Neural cell (in vitro differentiated cells): ENCODE results near the gene RYR2. TPM values are rescaled to one million over a fixed set of nuclear protein-coding genes. Genes with fewer than 3 reads are reported as not detected.

Source experiments
- H2AFZ ChIP-seq: fragments of 200-600, 300-800 bp; sonication (generic), shearing (Covaris generic); 2 replicates; pipeline ENCODE4 v1.6.0; 2014; ENCODE audit warnings: low read depth, mild to moderate bottlenecking, antibody characterized with exemption, low read length, moderate library complexity
- H3F3A ChIP-seq: fragments of 200-600 bp; shearing (Covaris generic); 2 replicates; pipeline ENCODE4 v1.6.1; 2016; ENCODE audit warnings: mild to moderate bottlenecking, moderate library complexity, mixed read lengths, antibody characterized with exemption, low read length; ENCODE audit not compliant: insufficient read depth, poor library complexity, severe bottlenecking
- H3K27ac ChIP-seq: fragments of 200-600, 300-800 bp; sonication (generic), shearing (Covaris generic); 2 replicates; pipeline ENCODE4 v1.5.1; 2014; ENCODE audit warnings: mild to moderate bottlenecking, low read length, moderate library complexity
- H3K27me3 ChIP-seq: fragments of 300-800, 200-600 bp; sonication (generic), shearing (Covaris generic); 2 replicates; pipeline ENCODE4 v1.6.0; 2014; ENCODE audit warnings: mild to moderate bottlenecking, low read depth, low read length, moderate library complexity; ENCODE audit not compliant: insufficient read depth
- H3K36me3 ChIP-seq: fragments of 300-800, 200-600 bp; sonication (generic), shearing (Covaris generic); 2 replicates; pipeline ENCODE4 v1.5.1; 2014; ENCODE audit warnings: mild to moderate bottlenecking, antibody characterized with exemption, low read length, moderate library complexity; ENCODE audit not compliant: insufficient read depth
- H3K4me2 ChIP-seq: fragments of 300-800, 200-600 bp; sonication (generic), shearing (Covaris generic); 2 replicates; pipeline ENCODE4 v1.6.0; 2014; ENCODE audit warnings: mild to moderate bottlenecking, low read length
- H3K4me3 ChIP-seq: fragments of 300-800, 200-600 bp; sonication (generic), shearing (Covaris generic); 2 replicates; pipeline ENCODE4 v1.5.1; 2014; ENCODE audit warnings: mild to moderate bottlenecking, low read length, moderate library complexity
- H3K79me2 ChIP-seq: fragments of 200-600 bp; shearing (Covaris generic); replicated peaks from 2 replicates; pipeline ENCODE4 v1.6.0; 2014; ENCODE audit warnings: mild to moderate bottlenecking, low read length, moderate library complexity; ENCODE audit not compliant: insufficient read depth
- H3K9ac ChIP-seq: fragments of 300-800, 200-600 bp; sonication (generic), shearing (Covaris generic); 2 replicates; pipeline ENCODE4 v1.6.1; 2016; ENCODE audit warnings: mild to moderate bottlenecking, low read length, mixed read lengths
- H3K9me2 ChIP-seq: fragments of 200-600 bp; shearing (Covaris generic); 2 replicates; pipeline ENCODE4 v1.6.1; 2016; ENCODE audit warnings: mild to moderate bottlenecking, low read length, mixed read lengths; ENCODE audit not compliant: insufficient read depth
- H3K9me3 ChIP-seq: fragments of 200-600, 300-800 bp; sonication (generic), shearing (Covaris generic); 2 replicates; pipeline ENCODE4 v1.6.1; 2016; ENCODE audit warnings: mild to moderate bottlenecking, mixed run types, low read length, moderate library complexity, mixed read lengths
- H4K20me1 ChIP-seq: fragments of 200-600 bp; shearing (Covaris generic); 2 replicates; pipeline ENCODE4 v1.6.1; 2016; ENCODE audit warnings: mild to moderate bottlenecking, mixed run types; ENCODE audit not compliant: insufficient read depth
- CTCF ChIP-seq: fragments of 450-650 bp; IDR thresholded peaks from 2 replicates; pipeline ENCODE4 v1.5.1; 2014; ENCODE audit warnings: antibody characterized with exemption, mild to moderate bottlenecking, moderate library complexity; ENCODE audit not compliant: poor library complexity, severe bottlenecking
- EP300 ChIP-seq: fragments of 450-650 bp; conservative IDR thresholded peaks from 2 replicates; pipeline ENCODE4 v1.6.1; 2014; ENCODE audit warnings: antibody characterized with exemption, mild to moderate bottlenecking, moderate library complexity; ENCODE audit not compliant: poor library complexity, severe bottlenecking
- EZH2 ChIP-seq: fragments of 200-600, 300-800 bp; shearing (Covaris generic), sonication (generic); IDR thresholded peaks from 2 replicates; pipeline ENCODE4 v1.6.1; 2014; ENCODE audit warnings: antibody characterized with exemption, low read length, borderline replicate concordance, mild to moderate bottlenecking; ENCODE audit not compliant: insufficient read depth, poor library complexity, severe bottlenecking
- MXI1 ChIP-seq: fragments of 450-650 bp; conservative IDR thresholded peaks from 2 replicates; pipeline ENCODE4 v1.6.1; 2014; ENCODE audit warnings: antibody characterized with exemption, mild to moderate bottlenecking; ENCODE audit not compliant: poor library complexity, severe bottlenecking
- POLR2AphosphoS5 ChIP-seq: IDR thresholded peaks from 2 replicates; pipeline ENCODE4 v1.6.1; 2012
- RAD21 ChIP-seq: fragments of 450-650 bp; conservative IDR thresholded peaks from 2 replicates; pipeline ENCODE4 v1.6.1; 2014; ENCODE audit warnings: antibody characterized with exemption, mild to moderate bottlenecking, moderate library complexity
- REST ChIP-seq: IDR thresholded peaks from 2 replicates; pipeline ENCODE4 v1.6.1; 2012; ENCODE audit warnings: borderline replicate concordance
- SMC3 ChIP-seq: fragments of 450-650 bp; conservative IDR thresholded peaks from 2 replicates; pipeline ENCODE4 v1.6.1; 2014; ENCODE audit warnings: antibody characterized with exemption, mild to moderate bottlenecking, moderate library complexity; ENCODE audit not compliant: poor library complexity
- TAF1 ChIP-seq: IDR thresholded peaks from 2 replicates; pipeline ENCODE4 v1.6.1; 2012; ENCODE audit warnings: low read depth
- polyA plus RNA-seq: library from polyadenylated mRNA; depleted of rRNA; stranded (reverse); fragments of >200 nt; gene quantifications from 2 replicates; pipeline ENCODE4 v1.2.3, GENCODE V29; 2014

The RYR2 gene
- polyA plus RNA-seq, 1 donor from 2014 or later = 3.8 TPM

DNA sequence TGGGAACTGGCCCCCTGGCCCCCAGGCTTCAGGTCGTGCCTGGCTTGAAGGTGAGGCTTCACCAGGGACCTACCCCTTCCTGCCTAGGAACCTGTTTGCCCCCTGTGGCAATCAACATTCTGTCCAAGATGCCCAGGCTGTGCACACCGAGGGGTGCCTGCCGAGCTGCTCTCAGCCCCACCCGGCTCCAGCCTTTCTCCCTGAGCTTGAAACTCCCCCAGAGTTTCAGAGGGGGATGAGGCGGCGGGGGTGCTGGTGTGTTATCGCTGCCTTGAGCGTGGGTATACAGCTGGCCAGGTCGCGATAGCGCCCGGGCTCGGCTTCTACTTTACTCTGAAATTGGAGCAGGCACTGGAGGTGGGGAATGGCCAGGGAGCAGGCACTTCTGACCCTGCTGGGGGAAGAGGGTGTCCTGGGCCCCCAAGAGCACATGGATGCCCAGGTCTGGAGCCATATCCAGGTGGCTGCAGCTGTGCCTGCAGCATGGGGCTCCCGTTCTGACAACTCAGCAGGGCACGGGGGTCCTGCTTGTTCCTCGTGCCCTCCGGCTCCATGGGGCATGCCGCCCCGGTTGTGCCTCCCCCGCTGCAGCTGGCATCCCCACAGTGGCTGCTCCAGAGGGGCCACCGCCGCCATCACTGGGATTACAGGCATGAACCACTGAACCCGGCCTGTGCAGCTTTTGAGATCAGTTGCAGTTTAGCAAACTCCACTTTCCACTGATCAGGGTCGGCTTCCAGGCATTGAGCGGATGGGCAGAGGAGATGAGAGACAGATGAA, 29.8 kb downstream of the RYR2 start:
- Histone ChIP-seq H3K27me3 (no peaks in the 10 kb centered on the region), H3K9me2 (no peaks in the 10 kb centered on the region), H4K20me1 (no peaks in the 10 kb centered on the region), H3K4me2 (no peak overlapping the region), H3K4me3 (no peak overlapping the region), H3K36me3 (no peaks in the 10 kb centered on the region), H3K27ac (no peak overlapping the region), H2AFZ (no peak overlapping the region), H3K9ac (no peak overlapping the region), H3K9me3 (no peaks in the 10 kb centered on the region), H3K79me2 (no peaks in the 10 kb centered on the region), H3F3A (no peaks in the 10 kb centered on the region)
- no peak for TF ChIP-seq CTCF
- TF ChIP-seq POLR2AphosphoS5 = no peak
- no peak for TF ChIP-seq SMC3
- no peak for TF ChIP-seq EP300
- no peak for TF ChIP-seq REST
- no peak for TF ChIP-seq MXI1
- TF ChIP-seq EZH2 = no peak
- TF ChIP-seq RAD21 = no peak
- no peak for TF ChIP-seq TAF1

DNA sequence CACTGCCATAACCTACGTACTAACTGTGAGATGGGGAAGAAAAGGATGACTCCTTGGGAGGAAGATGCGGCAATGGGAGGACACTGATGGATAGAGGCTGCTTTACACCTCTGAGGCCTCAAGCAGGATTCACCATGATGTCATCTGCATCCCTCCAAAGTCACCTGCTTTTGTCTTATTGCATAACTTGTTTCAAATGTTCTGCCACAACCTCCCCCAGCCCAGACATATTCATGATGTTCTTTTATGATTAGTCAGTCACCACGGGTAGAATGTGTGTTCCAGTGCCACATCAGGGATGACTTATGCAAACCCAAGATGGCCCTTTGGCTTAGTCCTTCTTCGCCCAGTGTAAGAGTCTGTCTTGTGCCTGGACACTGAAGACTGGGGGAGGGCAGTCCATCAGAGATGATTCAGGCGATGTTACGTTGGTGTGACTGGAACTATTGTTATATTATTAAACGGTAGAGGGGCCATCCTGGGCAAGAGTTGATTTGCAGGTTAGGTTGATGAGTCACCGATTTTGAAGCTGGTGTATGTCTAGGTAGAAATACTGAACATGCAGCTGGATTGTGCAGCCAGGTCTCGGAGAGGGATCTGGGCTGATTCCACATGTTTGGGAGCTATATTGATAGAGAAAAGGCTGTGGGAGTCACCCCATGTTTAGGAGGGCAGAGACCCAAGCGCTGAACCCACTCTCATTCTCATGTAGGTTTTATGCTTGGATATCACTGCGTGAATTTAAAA, 32.6 kb downstream of the RYR2 start:
- TF ChIP-seq TAF1 = no peak
- TF ChIP-seq CTCF = no peak
- TF ChIP-seq EP300 = no peak
- no peak for TF ChIP-seq RAD21
- no peak for TF ChIP-seq EZH2
- TF ChIP-seq SMC3 = no peak
- no peak for TF ChIP-seq MXI1
- TF ChIP-seq POLR2AphosphoS5 = no peak
- TF ChIP-seq REST = no peak
- H3K27me3 ChIP-seq = no peaks in the 10 kb centered on the region
- no peaks in the 10 kb centered on the region for H3K79me2 ChIP-seq
- H4K20me1 ChIP-seq = no peaks in the 10 kb centered on the region
- no peaks in the 10 kb centered on the region for H3F3A ChIP-seq
- no peak overlapping the region for H2AFZ ChIP-seq
- no peaks in the 10 kb centered on the region for H3K9me2 ChIP-seq
- H3K9ac ChIP-seq = no peak overlapping the region
- H3K4me3 ChIP-seq = no peak overlapping the region
- H3K36me3 ChIP-seq = no peaks in the 10 kb centered on the region
- no peaks in the 10 kb centered on the region for H3K9me3 ChIP-seq
- H3K4me2 ChIP-seq = no peak overlapping the region
- H3K27ac ChIP-seq = no peak overlapping the region
